ENCODE data around the gene IZUMO2.
"Not testable (repeated sequence)": the region's sequence is repeated elsewhere in the genome, so short reads cannot be mapped to it uniquely, and the experiment has no call there.

- TF ChIP-seq CTCF, POLR2A (IDR thresholded peaks at IDR 0.05): not testable (repeated sequence)
These were observed 59.7 kb downstream of the IZUMO2 start for GRCh38 chr19:50103405-50103804.

Data from right lobe of liver (tissue), 4 donors.